Retinal pigment epithelial cell (primary cell): ENCODE measurements around the gene SRD5A1.

Experiments
- DNase-seq: peaks from one replicate; pipeline ENCODE4 v3.0.0-alpha.2; 2010; ENCODE audit warnings: low read depth
- H3K4me3 ChIP-seq: 2 replicates; pipeline ENCODE4 v1.5.1; 2011; ENCODE audit warnings: mild to moderate bottlenecking, low read length, control low read depth, moderate library complexity
- CTCF ChIP-seq: conservative IDR thresholded peaks from 2 replicates; pipeline ENCODE4 v1.5.1; 2011; ENCODE audit warnings: low read depth, low read length, control low read depth, inconsistent platforms

Gene SRD5A1

GRCh38 chr5:6710551-6711318, 77.5 kb downstream of the SRD5A1 start:
- TF ChIP-seq CTCF: no peak
- H3K4me3 ChIP-seq: no peak overlapping the region
- DNase-seq: no peak

DNA sequence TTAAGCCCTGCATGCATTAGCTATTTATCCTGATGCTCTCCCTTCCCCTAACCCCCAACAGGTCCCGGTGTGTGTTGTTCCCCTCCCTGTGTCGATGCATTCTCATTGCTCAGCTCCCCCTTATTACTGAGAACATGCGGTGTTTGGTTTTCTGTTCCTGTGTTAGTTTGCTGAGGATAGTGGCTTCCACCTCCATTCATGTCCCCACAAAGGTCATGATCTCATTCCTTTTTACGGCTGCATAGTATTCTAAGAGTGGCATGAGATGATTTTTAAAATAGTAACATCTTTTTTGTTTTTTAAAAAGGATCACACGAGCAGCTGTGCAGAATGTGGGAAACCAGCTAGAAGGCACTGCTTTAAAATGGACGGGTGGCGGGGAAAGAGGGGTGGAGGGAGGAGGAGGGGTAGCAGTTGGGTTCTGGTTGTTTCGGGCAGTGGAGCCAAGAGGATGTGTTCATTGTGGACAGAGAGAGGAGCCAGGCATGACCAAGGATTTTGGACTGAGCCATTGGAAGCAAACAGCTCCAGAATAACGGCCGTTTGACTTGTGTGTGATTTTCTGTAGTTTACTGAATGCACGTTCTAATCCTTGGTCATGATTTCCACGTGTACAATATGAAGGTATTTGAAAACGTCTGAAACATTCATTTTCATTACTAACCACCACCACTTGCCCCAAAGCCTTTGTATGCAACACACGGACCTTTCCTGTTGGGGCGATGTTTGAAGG, 78.3 kb downstream of the SRD5A1 start:
- TF ChIP-seq CTCF: no peak
- no peak for DNase-seq
- peak overlapping the region; percentile 65 for H3K4me3 ChIP-seq

DNA sequence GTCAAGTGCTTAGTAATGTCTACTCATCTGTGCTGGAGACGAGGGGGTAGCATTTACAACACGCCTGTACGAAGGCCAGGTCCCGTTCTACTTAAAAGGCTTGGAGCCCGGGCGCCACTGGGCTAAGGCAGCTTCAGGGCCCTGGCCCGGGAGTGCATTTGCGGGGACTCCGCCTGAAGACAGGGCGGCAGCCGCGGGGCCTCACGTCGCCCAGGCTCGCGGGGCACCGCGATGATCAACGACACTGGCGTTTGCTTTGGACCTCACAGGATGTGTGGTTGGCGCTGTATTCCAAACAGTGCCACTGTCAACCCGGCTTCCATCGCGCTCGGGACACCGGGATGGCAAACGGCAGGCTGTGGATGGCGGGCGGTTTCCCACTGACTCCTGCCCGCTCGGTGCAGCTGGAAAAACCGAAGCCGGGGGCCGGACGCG, 78.9 kb downstream of the SRD5A1 start:
- no peak for DNase-seq
- no peak for TF ChIP-seq CTCF
- H3K4me3 ChIP-seq: peak overlapping the region; percentile 65

DNA sequence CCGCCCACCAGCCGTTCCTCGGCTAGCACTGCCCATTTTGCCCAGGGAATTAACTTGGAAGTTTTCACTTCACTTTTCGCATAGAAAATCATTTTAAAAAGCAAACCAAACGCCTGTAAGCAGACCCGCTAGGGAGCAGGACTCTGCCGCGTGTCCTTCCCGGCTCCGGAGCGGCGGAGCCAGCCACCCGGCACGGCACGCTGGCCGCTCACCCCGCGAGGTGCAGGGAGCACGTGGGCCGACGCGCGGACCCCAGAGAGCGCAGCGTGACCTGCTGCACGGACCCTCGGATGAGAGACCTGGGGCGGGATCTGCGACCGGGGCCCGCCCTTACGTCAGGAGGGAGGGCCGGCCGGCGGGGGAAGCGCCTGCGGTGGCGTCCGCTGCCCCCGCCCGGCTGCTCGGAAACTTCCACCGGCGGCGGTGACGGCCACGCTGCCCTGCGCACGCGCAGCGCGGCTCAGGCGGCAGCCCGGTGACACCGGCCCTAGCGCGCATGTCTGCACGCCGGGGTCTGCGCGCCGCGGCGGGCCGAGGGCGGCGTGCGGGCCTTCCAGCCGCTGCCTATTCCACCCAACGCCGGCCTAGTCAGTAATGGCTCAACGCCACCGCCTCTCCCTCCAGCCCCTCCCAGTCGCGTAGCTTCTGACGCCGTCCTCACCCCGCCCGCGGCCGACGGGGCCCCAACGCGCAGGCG, 79.5 kb downstream of the SRD5A1 start:
- H3K4me3 ChIP-seq: peak overlapping the region; percentile 65
- DNase-seq: peak; percentile 80
- TF ChIP-seq CTCF: no peak

- H3K4me3 ChIP-seq: peak within 1 kb of the TSS; percentile 65
- no peak for DNase-seq
- TF ChIP-seq CTCF: no peak
Observed at GRCh38 chr5:6713274-6714225, 80.3 kb downstream of the SRD5A1 start, which contains the start of gene TENT4A. TSS of gene TENT4A (plus strand) at chr5:6713432. CDS start at chr5:6713984, 552 bp downstream.
